Fibroblast of pulmonary artery (primary cell): ENCODE results near the gene GDF10.

ENCODE experiments used
- DNase-seq: peaks from one replicate; pipeline ENCODE4 v3.0.0-alpha.2; 2010; ENCODE audit warnings: low read depth
- H3K4me3 ChIP-seq: replicated peaks from 2 replicates; pipeline ENCODE4 v1.5.1; 2011; ENCODE audit warnings: low read depth, mild to moderate bottlenecking, control low read depth, low read length, moderate library complexity
- CTCF ChIP-seq: IDR thresholded peaks from 2 replicates; pipeline ENCODE4 v1.5.1; 2011; ENCODE audit warnings: mild to moderate bottlenecking, control low read depth, low read length, inconsistent platforms; ENCODE audit errors: missing control alignments

Gene GDF10

GRCh38 chr10:47311932-47312662, 12.1 kb downstream of the GDF10 start:
- peak; percentile 93 for TF ChIP-seq CTCF
- DNase-seq, result peak; percentile 78
- H3K4me3 ChIP-seq, result no peak overlapping the region

GRCh38 chr10:47312663-47312995, 12.6 kb downstream of the GDF10 start:
- no peak for TF ChIP-seq CTCF
- H3K4me3 ChIP-seq, result no peak overlapping the region
- no peak for DNase-seq

- TF ChIP-seq CTCF, result no peak
- H3K4me3 ChIP-seq, result no peak overlapping the region
- no peak for DNase-seq
Observed at GRCh38 chr10:47314416-47314970, 14.5 kb downstream of the GDF10 start.

GRCh38 chr10:47315421-47315820, 15.4 kb downstream of the GDF10 start:
- DNase-seq, result no peak
- no peak overlapping the region for H3K4me3 ChIP-seq
- TF ChIP-seq CTCF, result no peak

- DNase-seq, result no peak
- TF ChIP-seq CTCF, result no peak
- H3K4me3 ChIP-seq, result no peak overlapping the region
Observed at GRCh38 chr10:47316131-47316530, 16.1 kb downstream of the GDF10 start.

- TF ChIP-seq CTCF, result no peak
- DNase-seq, result no peak
- no peak overlapping the region for H3K4me3 ChIP-seq
Observed at GRCh38 chr10:47317251-47317650, 17.3 kb downstream of the GDF10 start.

GRCh38 chr10:47318706-47319105, 18.7 kb downstream of the GDF10 start:
- no peak for DNase-seq
- no peak for TF ChIP-seq CTCF
- no peak overlapping the region for H3K4me3 ChIP-seq
